SH-SY5Y (cell line): ENCODE measurements around the gene PIK3R3.

Experiments used
- GATA2 ChIP-seq: IDR thresholded peaks from 2 replicates; pipeline ENCODE4 v1.6.1; 2011; ENCODE audit warnings: mild to moderate bottlenecking, low read depth, low read length
- GATA3 ChIP-seq: IDR thresholded peaks from 2 replicates; pipeline ENCODE4 v1.6.1; 2011; ENCODE audit warnings: low read depth, mild to moderate bottlenecking, low read length, moderate library complexity

DNA sequence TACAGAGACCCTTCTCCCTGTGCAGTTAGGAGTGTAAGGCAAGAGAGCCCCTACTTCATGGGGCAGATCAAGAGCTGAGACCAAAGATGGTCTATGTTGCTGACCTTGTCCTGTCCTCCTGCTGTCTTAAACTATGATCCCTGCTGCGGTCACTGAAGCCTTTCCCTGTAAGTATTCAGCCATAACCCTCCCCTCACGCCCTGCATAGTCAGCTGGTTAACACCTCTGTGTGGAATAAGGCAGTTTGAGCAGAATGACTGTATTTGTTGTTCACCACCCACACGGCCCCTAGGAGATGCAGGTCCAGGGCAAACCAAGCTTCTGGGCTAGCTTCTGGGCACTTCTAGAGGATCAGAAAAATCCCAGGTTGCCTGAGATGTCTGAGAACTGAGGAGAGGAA is 42.8 kb upstream of the PIK3R3 start:
- TF ChIP-seq GATA2: no peak
- no peak for TF ChIP-seq GATA3
